ENCODE data around the gene ONECUT2. TPM values are rescaled to one million over a fixed set of nuclear protein-coding genes. Genes with fewer than 3 reads are reported as not detected.

The ONECUT2 gene
- total RNA-seq, 1 donor from 2014 or later, result 0.41 TPM

- intact Hi-C loops (cut with micrococcal nuclease), result no loop called here
- Histone ChIP-seq H3K4me1 (peaks cover 68% of the 10 kb centered on the region), H3K27me3 (ENCODE audit: low read depth) (peaks cover 97% of the 10 kb centered on the region), H3K27ac (replicated peaks) (no peak overlapping the region), H3K36me3 (no peaks in the 10 kb centered on the region), H3K4me3 (peak overlapping the region; percentile 53), H3K9me3 (replicated peaks) (no peaks in the 10 kb centered on the region)
- no peak for DNase-seq
- TF ChIP-seq, protein P1, sequence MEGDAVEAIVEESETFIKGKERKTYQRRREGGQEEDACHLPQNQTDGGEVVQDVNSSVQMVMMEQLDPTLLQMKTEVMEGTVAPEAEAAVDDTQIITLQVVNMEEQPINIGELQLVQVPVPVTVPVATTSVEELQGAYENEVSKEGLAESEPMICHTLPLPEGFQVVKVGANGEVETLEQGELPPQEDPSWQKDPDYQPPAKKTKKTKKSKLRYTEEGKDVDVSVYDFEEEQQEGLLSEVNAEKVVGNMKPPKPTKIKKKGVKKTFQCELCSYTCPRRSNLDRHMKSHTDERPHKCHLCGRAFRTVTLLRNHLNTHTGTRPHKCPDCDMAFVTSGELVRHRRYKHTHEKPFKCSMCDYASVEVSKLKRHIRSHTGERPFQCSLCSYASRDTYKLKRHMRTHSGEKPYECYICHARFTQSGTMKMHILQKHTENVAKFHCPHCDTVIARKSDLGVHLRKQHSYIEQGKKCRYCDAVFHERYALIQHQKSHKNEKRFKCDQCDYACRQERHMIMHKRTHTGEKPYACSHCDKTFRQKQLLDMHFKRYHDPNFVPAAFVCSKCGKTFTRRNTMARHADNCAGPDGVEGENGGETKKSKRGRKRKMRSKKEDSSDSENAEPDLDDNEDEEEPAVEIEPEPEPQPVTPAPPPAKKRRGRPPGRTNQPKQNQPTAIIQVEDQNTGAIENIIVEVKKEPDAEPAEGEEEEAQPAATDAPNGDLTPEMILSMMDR (IDR thresholded peaks at IDR 0.05; ENCODE audit: borderline replicate concordance), result no peak
Observed at GRCh38 chr18:57439609-57439968, 4.4 kb downstream of the ONECUT2 start.

- no peak for DNase-seq
- intact Hi-C loops (cut with micrococcal nuclease), result no loop called here
- Histone ChIP-seq H3K4me3 (peak overlapping the region; percentile 53), H3K36me3 (no peaks in the 10 kb centered on the region), H3K27me3 (ENCODE audit: low read depth) (peaks cover 97% of the 10 kb centered on the region), H3K4me1 (peaks cover 64% of the 10 kb centered on the region), H3K27ac (replicated peaks) (no peak overlapping the region), H3K9me3 (replicated peaks) (no peaks in the 10 kb centered on the region)
- TF ChIP-seq, protein P1 (IDR thresholded peaks at IDR 0.05; ENCODE audit: borderline replicate concordance), result no peak
Observed at GRCh38 chr18:57439985-57440330, 4.8 kb downstream of the ONECUT2 start.

DNA sequence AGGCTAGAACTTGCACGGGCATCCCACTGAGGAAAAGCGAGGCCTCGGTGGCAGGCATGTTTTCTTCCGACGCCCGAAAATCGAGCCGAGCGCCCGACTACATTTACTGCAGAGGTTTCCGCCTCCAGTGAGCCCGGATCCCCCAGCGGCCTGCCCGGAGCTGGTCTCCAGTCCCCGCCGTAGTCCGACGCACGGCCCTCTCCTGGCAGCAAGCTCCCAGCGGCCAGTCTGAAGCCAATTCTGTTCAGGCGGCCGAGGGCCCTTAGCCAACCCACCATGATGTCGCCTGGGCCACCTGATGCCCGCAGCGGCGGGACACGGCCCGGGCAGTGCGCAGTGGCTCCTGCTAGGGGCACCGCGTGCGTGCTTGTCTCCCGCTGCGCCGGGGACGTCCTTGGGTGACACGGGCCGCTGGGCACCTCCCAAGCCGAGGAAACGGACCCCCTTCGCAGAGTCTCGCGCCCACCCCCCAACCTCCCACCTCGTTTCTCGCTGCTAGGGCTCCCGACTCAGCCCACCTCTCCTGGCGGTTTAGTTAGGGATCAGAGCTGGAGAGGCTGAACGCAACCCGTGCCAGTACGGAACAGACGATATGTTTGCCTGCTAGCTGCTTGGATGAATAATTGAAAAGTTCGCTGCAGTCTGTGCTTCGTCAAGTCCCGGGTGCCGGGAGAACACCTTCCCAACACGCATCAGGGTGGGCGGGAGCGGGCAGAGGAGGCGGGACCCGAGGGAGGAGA is 5.3 kb downstream of the ONECUT2 start:
- no peaks in the 10 kb centered on the region for H3K36me3 ChIP-seq
- H3K4me1 ChIP-seq, result peaks cover 60% of the 10 kb centered on the region
- peaks cover 97% of the 10 kb centered on the region for H3K27me3 ChIP-seq (ENCODE audit: low read depth)
- no peak overlapping the region for H3K27ac ChIP-seq (replicated peaks)
- TF ChIP-seq, protein P1 (IDR thresholded peaks at IDR 0.05; ENCODE audit: borderline replicate concordance), result no peak
- H3K4me3 ChIP-seq, result peak overlapping the region; percentile 53
- no peak for DNase-seq
- intact Hi-C loops (cut with micrococcal nuclease), result no loop called here
- H3K9me3 ChIP-seq (replicated peaks), result no peaks in the 10 kb centered on the region

DNA sequence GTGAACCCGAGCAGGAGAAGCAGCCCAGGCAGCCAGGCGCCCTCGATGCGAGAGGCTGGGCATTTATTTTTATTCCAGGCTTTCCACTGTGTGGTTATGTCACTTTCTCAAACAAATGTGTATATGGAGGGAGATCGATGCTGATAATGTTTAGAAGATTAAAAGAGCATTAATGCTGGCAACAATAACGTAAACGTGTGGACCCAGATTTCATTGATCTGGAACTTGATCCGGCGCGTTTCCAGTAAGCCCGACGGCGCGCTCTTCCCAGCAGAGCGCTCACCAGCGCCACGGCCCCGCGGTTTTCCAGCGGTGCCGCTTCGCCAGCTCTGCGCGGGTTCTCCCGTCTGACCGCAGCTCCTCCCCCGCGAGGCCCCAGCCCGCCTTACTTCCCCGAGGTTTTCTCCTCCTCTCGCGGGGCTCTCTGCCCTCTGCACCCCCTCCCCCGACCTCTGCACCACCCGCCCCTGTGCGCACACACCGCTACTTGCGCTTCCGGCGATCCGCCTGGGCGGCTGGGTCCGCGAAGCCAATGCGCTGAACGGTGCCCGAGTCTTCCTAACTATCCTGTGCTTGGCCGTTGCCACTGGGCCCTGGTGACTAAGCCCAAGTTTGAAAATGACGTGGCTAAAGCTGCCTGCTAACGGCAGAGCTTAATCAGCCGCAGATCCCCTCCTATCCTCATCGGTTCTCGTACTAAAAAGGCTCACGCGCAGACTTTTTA is 6.1 kb downstream of the ONECUT2 start:
- H3K4me3 ChIP-seq, result peak overlapping the region; percentile 53
- no peak for DNase-seq
- H3K27me3 ChIP-seq (ENCODE audit: low read depth), result peaks cover 100% of the 10 kb centered on the region
- TF ChIP-seq, protein P1 (IDR thresholded peaks at IDR 0.05; ENCODE audit: borderline replicate concordance), result no peak
- no peak overlapping the region for H3K27ac ChIP-seq (replicated peaks)
- peaks cover 56% of the 10 kb centered on the region for H3K4me1 ChIP-seq
- no peaks in the 10 kb centered on the region for H3K36me3 ChIP-seq
- no peaks in the 10 kb centered on the region for H3K9me3 ChIP-seq (replicated peaks)
- intact Hi-C loops (cut with micrococcal nuclease), result no loop called here

DNA sequence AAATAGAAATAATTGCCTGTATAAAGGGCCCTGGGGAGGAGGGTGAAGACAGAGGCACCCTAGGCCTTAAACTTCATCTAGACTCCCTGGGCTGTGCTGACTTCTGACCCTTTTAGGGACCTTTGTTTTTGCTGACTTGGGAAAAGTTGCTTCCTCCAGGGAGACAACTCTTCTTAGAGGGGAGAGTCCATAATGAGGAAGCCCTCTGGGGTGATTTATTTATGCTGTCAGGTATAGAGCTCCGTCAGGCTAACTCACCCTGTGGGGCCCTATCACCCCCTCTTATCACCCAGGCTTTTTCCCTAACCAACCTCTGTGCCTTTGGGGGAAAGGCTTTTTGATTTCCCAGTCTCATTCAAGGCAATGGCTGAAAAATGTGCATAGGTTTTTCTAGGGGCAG is 8.1 kb downstream of the ONECUT2 start:
- Histone ChIP-seq H3K4me1 (peaks cover 36% of the 10 kb centered on the region), H3K4me3 (no peak overlapping the region), H3K36me3 (no peaks in the 10 kb centered on the region), H3K27ac (replicated peaks) (no peak overlapping the region), H3K27me3 (ENCODE audit: low read depth) (peaks cover 100% of the 10 kb centered on the region), H3K9me3 (replicated peaks) (no peaks in the 10 kb centered on the region)
- intact Hi-C loops (cut with micrococcal nuclease), result no loop called here
- DNase-seq, result no peak
- TF ChIP-seq, protein P1 (IDR thresholded peaks at IDR 0.05; ENCODE audit: borderline replicate concordance), result no peak

Data from left ventricle myocardium inferior (tissue), 1 donor.